Lung microvascular endothelial cell (primary cell): ENCODE data around the gene ALPK1. TPM values are rescaled to one million over a fixed set of nuclear protein-coding genes. Genes with fewer than 3 reads are reported as not detected.
"Not testable (repeated sequence)": the region's sequence is repeated elsewhere in the genome, so short reads cannot be mapped to it uniquely, and the experiment has no call there.

ENCODE experiments used
- DNase-seq, 2 donors: peaks; one replicate each; pipeline versions ENCODE4 v3.0.0 to v3.0.0-alpha.2; 2010; ENCODE audit warnings: low read depth in 2 of 2
- total RNA-seq: library from RNA; depleted of rRNA; stranded (reverse); fragments of >200 nt; gene quantifications from 2 replicates; pipeline ENCODE4 v1.2.1, GENCODE V29; 2014

ALPK1 gene
- total RNA-seq, 1 donor from 2014 or later, result 1.2 TPM

- peak; percentile 10 to 41 for DNase-seq
These were observed 13.0 kb upstream of the ALPK1 start for GRCh38 chr4:112284166-112284565.

GRCh38 chr4:112284662-112285411 is 12.3 kb upstream of the ALPK1 start:
- peak; percentile 50 for DNase-seq

DNA sequence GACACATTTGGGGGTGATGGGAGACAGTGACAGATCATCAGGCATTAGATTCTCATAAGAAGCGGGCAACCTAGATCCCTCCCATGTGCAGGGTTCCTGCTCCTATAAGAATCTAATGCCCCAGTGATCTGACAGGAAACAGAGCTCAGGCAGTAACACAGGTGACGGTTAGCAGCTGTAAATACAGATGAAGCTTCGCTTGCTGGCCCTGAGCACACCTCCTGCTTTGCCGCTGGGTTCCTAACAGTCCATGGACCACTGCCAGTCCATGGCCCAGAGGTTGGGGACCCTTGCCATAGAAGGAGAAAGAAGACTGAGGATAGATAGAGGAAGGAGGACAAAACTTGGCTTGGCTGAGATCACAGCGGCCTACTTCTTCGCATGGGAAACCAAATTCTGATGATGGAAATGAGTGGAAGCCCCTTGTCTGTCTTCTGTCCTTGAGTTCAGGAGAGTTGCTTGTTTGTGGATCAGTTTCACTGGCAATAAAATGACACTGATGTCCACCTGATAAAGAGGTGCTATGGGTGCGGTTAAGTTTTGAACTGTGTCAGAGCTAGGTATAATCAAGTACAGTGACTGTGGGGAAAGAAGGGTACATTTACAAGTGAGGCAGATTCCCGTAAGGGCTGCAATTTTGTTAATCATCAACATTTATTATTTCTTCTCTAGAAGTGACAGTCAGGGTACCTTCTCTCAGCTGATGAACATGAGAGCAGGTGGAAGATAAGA is 9.7 kb upstream of the ALPK1 start:
- DNase-seq, result no peak

GRCh38 chr4:112288455-112288854 is 8.7 kb upstream of the ALPK1 start:
- DNase-seq, result no peak

GRCh38 chr4:112289407-112290253 is 7.5 kb upstream of the ALPK1 start:
- DNase-seq, result no peak

- DNase-seq, result no peak
These were observed 6.8 kb upstream of the ALPK1 start for GRCh38 chr4:112290341-112290740.

GRCh38 chr4:112299721-112300120 is 2.6 kb downstream of the ALPK1 start:
- DNase-seq, result no peak

- no peak for DNase-seq
These were observed 5.4 kb downstream of the ALPK1 start for GRCh38 chr4:112302320-112303274.

DNA sequence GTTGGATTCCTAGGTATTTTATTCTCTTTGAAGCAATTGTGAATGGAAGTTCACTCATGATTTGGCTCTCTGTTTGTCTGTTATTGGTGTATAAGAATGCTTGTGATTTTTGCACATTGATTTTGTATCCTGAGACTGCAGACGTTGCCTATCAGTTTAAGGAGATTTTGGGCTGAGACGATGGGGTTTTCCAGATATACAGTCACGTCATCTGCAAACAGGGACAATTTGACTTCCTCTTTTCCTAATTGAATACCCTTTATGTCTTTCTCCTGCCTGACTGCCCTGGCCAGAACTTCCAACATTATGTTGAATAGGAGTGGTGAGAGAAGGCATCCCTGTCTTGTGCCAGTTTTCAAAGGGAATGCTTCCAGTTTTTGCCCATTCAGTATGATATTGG is 8.3 kb downstream of the ALPK1 start:
- not testable (repeated sequence) for DNase-seq

DNA sequence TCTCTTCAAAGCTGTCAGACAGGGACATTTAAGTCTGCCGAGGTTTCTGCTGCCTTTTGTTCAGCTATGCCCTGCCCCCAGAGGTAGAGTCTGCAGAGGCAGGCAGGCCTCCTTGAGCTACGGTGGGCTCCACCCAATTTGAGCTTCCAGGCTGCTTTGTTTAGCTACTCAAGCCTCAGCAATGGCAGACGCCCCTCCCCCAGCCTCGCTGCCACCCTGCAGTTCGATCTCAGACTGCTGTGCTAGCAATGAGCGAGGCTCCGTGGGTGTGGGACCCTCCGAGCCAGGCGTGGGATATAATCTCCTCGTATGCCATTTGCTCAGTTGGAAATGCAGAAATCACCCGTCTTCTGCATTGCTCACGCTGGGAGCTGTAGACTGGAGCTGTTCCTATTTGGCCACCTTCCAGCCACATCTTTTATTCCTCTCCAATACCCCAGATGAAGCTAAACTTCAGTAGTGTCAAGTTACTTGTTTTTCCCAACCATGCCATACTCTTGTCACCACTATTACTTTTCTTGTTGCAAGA is 12.2 kb downstream of the ALPK1 start:
- not testable (repeated sequence) for DNase-seq

DNA sequence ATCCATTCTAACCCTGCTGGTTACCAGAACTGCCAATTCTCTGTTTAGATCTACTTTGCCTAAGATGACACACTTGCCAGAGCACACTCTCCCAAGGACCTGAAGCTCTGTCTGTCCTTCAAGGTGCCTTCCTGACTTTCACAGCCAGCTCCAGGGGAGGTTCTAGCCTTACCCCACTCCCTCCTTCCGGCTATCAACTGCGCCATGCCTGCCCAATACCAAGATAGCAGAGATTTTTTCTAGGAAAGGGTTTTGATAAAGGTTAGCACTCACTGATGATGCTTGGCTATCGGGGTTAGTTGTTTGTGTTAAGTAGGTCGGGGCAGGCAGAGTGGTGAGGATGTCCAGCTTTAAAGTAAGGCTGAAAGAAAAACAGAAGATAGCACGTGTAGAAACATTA is 14.3 kb downstream of the ALPK1 start:
- no peak for DNase-seq

DNA sequence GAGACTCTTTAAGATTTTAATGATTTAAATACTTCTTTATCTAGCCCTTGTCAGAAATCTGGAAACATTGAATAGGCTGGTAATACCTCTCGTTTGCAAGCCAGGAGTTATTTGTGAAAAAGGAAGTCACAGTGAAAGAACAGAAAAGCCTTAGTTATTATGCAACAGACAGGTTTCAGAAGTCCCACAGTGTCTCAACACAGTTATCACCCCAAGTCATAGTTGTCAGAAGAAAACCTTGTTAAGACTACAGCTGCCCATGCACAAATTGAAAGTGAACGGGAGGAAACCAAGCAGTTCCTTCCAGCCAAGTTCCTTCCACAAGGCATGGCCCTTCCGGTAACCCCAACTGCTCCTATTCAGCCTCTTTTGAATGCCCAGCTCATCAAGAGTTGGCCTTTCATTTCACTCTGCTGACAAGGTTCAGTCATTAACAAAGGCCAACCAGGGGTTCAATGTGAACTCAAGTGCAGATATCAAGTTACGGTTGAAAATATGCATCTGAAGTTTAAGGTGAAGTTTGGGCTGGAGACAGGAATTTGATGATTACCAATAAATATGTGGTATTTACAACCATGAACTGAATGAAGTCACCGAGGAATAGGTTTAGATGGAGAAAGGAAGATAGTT is 15.6 kb downstream of the ALPK1 start:
- DNase-seq, result no peak

- peak in 1 of 2 donors; percentile 25 for DNase-seq
These were observed 18.3 kb downstream of the ALPK1 start for GRCh38 chr4:112315446-112315845.

DNA sequence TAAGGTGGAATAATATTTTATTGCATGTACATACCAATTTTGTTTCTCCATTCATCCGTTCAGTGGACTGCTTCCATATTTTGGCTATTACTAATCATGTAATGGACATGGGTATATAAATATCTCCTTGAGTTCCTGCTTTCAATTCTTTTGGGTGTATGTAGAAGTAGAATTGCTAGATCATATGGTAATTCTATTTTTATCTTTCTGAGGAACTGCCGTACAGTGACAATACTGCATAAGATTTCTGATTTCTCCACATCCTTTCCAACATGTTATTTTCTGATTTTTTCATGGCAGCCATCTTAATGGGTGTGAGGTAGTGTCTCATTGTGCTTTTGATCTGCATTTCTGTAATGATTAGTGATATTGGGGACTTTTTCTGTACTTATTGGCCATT is 19.2 kb downstream of the ALPK1 start:
- DNase-seq, result no peak

DNA sequence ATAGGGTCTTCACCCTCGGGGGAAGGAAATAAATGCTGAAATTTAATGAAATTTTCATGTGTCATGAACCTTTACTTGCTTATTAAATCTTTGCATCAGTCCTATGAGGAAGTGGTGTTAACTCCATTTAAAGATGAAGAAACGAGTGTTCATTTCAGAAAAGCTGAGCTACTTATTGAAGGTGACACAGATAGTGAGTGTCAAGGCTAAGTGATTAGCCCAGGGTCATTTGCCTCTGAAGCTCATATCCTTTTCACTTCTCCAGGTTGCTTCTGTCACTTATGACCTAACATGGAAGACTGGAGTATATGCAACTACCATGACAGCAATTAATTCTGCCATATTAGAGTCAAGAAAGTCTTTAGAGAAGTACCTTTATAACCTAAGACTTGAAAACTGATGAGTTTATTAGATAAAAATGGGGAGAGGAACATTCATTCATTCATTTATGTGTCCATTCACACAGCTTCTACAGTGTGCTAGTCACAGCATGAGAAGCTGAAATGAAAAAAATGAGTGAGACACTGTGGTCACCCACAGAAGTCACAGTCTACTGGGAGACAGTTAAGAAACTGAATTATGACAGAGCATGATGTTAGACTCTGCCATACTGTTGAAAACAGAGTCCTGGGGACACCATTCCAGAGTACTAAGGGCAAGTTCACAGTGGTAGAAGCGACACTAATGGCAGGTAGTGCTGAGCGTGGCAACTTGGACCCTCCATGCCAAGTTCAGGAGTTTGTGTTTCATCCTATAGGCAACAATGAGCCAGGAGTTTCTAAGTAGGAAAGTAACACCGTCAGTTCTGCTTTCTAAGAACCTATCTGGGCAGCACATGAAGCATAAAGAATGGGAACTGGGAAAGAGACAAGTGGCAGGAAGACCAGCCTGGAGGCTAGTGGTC is 21.3 kb downstream of the ALPK1 start:
- no peak for DNase-seq

DNA sequence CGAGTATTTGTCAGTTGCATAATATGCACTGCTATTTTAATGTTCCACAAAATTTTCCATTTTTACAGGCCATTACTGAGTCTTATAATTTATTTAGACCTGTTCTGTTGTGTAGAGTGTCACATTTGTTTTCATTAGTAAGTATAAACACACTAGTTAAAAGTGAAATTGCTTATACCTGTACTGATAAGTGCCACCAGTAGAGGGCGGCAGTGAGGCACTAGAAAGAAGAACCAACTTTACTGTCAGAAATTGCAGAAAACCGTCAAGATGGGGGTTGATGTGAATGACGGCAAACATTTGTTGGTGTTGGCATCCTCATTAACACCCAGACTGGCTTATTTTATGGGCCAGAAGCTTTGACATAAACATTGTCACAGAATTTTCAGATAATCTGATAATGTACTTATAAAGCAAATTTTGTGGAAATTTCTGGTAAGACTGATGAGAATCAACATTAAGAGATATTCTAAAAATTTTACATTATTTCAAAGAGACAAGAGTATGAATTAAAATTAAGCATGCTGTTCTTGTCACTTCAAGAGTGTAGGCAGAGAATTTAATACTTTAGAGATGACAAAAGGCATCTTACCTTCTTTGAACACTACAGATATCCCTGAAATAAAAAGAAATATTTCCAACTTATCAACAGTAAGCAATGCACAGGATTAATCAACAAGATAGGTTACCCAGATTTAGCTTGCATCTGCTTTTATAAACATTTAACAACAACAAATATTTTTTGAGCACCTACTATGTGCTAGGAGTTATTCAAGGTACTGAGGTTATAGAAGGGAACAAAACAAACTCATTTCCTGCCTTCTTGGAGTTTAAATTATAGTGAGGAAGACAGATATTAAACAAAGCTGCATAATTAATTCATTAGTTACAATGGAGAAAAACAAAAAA is 24.9 kb downstream of the ALPK1 start:
- DNase-seq, result peak; percentile 68 to 79

DNA sequence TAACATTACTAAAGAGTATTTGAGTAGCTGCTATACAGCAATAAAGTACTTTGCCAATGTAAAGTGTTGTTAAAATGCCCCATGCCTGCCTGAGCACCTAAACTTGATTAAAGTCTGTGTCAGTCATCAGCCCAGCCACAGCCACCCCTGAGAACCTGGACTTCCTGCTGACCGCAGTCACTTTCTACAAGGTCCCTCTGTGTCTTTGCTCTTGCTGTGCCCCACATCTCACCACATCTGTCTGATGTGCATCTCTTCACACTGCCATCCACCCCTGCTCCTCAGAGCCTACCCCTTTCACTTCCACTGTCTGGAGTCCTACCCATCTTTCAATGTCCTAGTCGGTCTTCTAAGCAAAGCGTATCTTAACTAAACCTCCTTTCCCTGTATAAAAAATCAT is 25.7 kb downstream of the ALPK1 start:
- no peak for DNase-seq

DNA sequence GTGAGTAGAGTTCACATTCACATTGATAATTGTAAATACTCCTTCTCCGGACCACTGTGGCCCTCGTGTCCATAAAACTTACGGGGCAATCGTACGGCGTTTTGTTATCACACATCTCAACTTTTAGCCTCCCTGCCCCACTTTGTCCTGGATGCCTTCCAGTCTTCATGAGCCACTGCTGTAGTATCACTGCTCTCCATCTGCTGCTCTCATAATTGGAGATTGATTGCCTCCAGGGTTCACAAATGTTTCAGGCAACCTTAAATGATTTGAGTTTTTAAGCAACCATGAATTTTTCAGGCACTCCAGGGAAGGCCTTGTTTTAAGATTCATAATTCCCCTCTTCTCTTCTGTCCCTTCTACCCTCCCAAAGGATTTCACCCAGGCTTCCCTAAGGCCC is 28.4 kb downstream of the ALPK1 start:
- no peak for DNase-seq
